Endothelial cell of umbilical vein (primary cell): ENCODE results near the gene PLA2G4B. TPM values are rescaled to one million over a fixed set of nuclear protein-coding genes. Genes with fewer than 3 reads are reported as not detected.

Experiments
- BruUV-seq: library from RNA; stranded (reverse); fragments of 400-500 nt; replicated peaks from 2 replicates; lab custom pipeline; 2021; lab: Mats Ljungman, UMichigan
- CTCF ChIA-PET: fragments of 300-600, 350-600 bp; sonication (Branson Sonifier 250); formaldehyde crosslinking; loops from one replicate; lab custom pipeline; 2021; ENCODE audit warnings: antibody characterized with exemption, inconsistent platforms; lab: Charles Lee
- POLR2A ChIA-PET: fragments of 300-600, 350-600 bp; sonication (Branson Sonifier 250); formaldehyde crosslinking; loops from one replicate; lab custom pipeline; 2021; ENCODE audit warnings: antibody characterized with exemption, inconsistent platforms; lab: Charles Lee
- DNase-seq: peaks from one replicate; pipeline ENCODE4 v3.0.0-alpha.2; 2011; ENCODE audit warnings: low read depth, low spot score
- FAIRE-seq: peaks from 2 replicates; lab custom pipeline; 2011; peaks lifted over from hg19 to GRCh38; lab: Jason Lieb, UNC
- H2AFZ ChIP-seq: 2 replicates; pipeline ENCODE4 v1.6.0; 2012; ENCODE audit warnings: low read depth, low read length, control low read depth, inconsistent platforms
- H3K27ac ChIP-seq: 2 replicates; pipeline ENCODE4 v1.5.1; 2011; ENCODE audit warnings: low read depth, mild to moderate bottlenecking, control low read depth, low read length, moderate library complexity; ENCODE audit not compliant: insufficient read depth
- H3K27me3 ChIP-seq, 2 experiments: 2 replicates each; pipeline versions ENCODE4 v1.6.0 to v1.6.1; 2011; ENCODE audit warnings: low read length in 2 of 2, mixed read lengths in 1 of 2; ENCODE audit not compliant: control insufficient read depth in 2 of 2, insufficient read depth in 2 of 2
- H3K36me3 ChIP-seq, 2 experiments: 2 replicates in 1 of 2; 3 replicates in 1 of 2; pipeline ENCODE4 v1.5.1; 2011; ENCODE audit warnings: low read length in 2 of 2, mild to moderate bottlenecking in 1 of 2, moderate library complexity in 1 of 2; ENCODE audit not compliant: control insufficient read depth in 2 of 2, insufficient read depth in 2 of 2; ENCODE audit errors: extremely low read depth in 1 of 2
- H3K4me1 ChIP-seq: 3 replicates; pipeline ENCODE4 v1.5.1; 2011; ENCODE audit warnings: mild to moderate bottlenecking, low read length; ENCODE audit not compliant: control insufficient read depth, insufficient read depth; ENCODE audit errors: extremely low read depth
- H3K4me2 ChIP-seq: 2 replicates; pipeline ENCODE4 v1.6.1; 2011; ENCODE audit warnings: low read length, control low read depth, mixed read lengths; ENCODE audit not compliant: insufficient read depth
- H3K4me3 ChIP-seq, 3 experiments: fragments of 200-600 bp in 1 of 3; sonication (generic), shearing (Covaris generic) in 1 of 3; replicated peaks in 1 of 3; 2 replicates each; pipeline ENCODE4 v1.5.1; 2011 to 2016; ENCODE audit warnings: control low read depth in 3 of 3, low read length in 3 of 3, mild to moderate bottlenecking in 2 of 3, inconsistent platforms in 1 of 3, low read depth in 1 of 3, moderate library complexity in 1 of 3; ENCODE audit not compliant: insufficient read depth in 1 of 3
- H3K79me2 ChIP-seq: 2 replicates; pipeline ENCODE4 v1.6.0; 2012; ENCODE audit warnings: low read length, inconsistent platforms; ENCODE audit not compliant: control insufficient read depth, insufficient read depth
- H3K9ac ChIP-seq: replicated peaks from 2 replicates; pipeline ENCODE3; 2011; ENCODE audit warnings: low read length, control low read depth; ENCODE audit not compliant: insufficient read depth; ENCODE audit errors: extremely low read depth
- H3K9me1 ChIP-seq: replicated peaks from 3 replicates; pipeline ENCODE4 v1.6.0; 2011; ENCODE audit warnings: mild to moderate bottlenecking, low read length; ENCODE audit not compliant: control insufficient read depth, insufficient read depth; ENCODE audit errors: extremely low read depth
- H3K9me3 ChIP-seq: replicated peaks from 2 replicates; pipeline ENCODE4 v1.5.1; 2012; ENCODE audit warnings: low read length, inconsistent platforms; ENCODE audit not compliant: control insufficient read depth, insufficient read depth
- H4K20me1 ChIP-seq: replicated peaks from 2 replicates; pipeline ENCODE3; 2011; ENCODE audit warnings: mild to moderate bottlenecking, low read length; ENCODE audit not compliant: control insufficient read depth, insufficient read depth; ENCODE audit errors: extremely low read depth
- EZH2 ChIP-seq: IDR thresholded peaks from 2 replicates; pipeline ENCODE4 v1.6.1; 2012; ENCODE audit warnings: borderline replicate concordance, low read depth, mild to moderate bottlenecking, moderate library complexity, low read length, inconsistent platforms; ENCODE audit not compliant: severe bottlenecking
- FOS ChIP-seq: IDR thresholded peaks from 2 replicates; pipeline ENCODE4 v1.6.1; 2011; ENCODE audit warnings: mild to moderate bottlenecking, low read length, moderate library complexity, borderline replicate concordance; ENCODE audit not compliant: insufficient read depth
- GATA2 ChIP-seq: IDR thresholded peaks from 2 replicates; pipeline ENCODE4 v1.7.0; 2011; ENCODE audit warnings: low read depth, mild to moderate bottlenecking, moderate library complexity, mixed read lengths, low read length; ENCODE audit not compliant: insufficient read length, insufficient read depth
- JUN ChIP-seq: IDR thresholded peaks from 2 replicates; pipeline ENCODE4 v1.6.1; 2011; ENCODE audit warnings: borderline replicate concordance, low read depth; ENCODE audit not compliant: insufficient read length, insufficient read depth
- MAX ChIP-seq: IDR thresholded peaks from 2 replicates; pipeline ENCODE4 v1.6.1; 2011; ENCODE audit not compliant: insufficient read depth, insufficient read length
- MYC ChIP-seq: IDR thresholded peaks from one replicate; pipeline ENCODE4 v1.6.1; 2011; ENCODE audit warnings: mild to moderate bottlenecking, low read depth, low read length
- POLR2A ChIP-seq: IDR thresholded peaks from 2 replicates; pipeline ENCODE4 v1.6.1; 2012; ENCODE audit warnings: low read depth, mild to moderate bottlenecking, control low read depth, low read length
- POLR2AphosphoS5 ChIP-seq: IDR thresholded peaks from 2 replicates; pipeline ENCODE4 v1.6.1; 2012; ENCODE audit warnings: low read depth, mild to moderate bottlenecking, control low read depth, low read length, moderate library complexity; ENCODE audit not compliant: insufficient read depth
- dilution Hi-C: fragments of 300-500 bp; cut with MboI; formaldehyde crosslinking; loops from one replicate; pipeline ENCODE4 v1.15.0; 2019; ENCODE audit warnings: low sequenced_read_pairs; ENCODE audit not compliant: extremely low pct_ligation_motif_present
- intact Hi-C: fragments of 100-400 bp; cut with micrococcal nuclease; formaldehyde crosslinking; loops from one replicate; pipeline ENCODE4 v1.10.0; 2022
- polyA plus RNA-seq, 4 experiments: library from polyadenylated mRNA; depleted of rRNA in 3 of 4; stranded (reverse) in 3 of 4; unstranded in 1 of 4; fragments of >200 nt; gene quantifications; 2 replicates each; pipeline versions ENCODE4 v1.2.1 to v1.2.3, GENCODE V29; 2011 to 2012; ENCODE audit warnings: missing spikeins in 1 of 4
- total RNA-seq: library from RNA; stranded (reverse); gene quantifications from 2 replicates; pipeline ENCODE4 v1.2.3, GENCODE V29; 2021
- TF ChIP-seq, protein P1 (sequence below), 2 donors: IDR thresholded peaks; 1 replicate in 1 of 2; 2 replicates in 1 of 2; pipeline ENCODE4 v1.5.1; 2011; ENCODE audit warnings: low read length in 2 of 2, mild to moderate bottlenecking in 2 of 2, moderate library complexity in 2 of 2, control low read depth in 1 of 2, inconsistent platforms in 1 of 2, low read depth in 1 of 2; ENCODE audit not compliant: insufficient read depth in 1 of 2; ENCODE audit errors: extremely low read depth in 1 of 2

The PLA2G4B gene
- total and polyA plus RNA-seq, 2 donors (not counting 3 experiments of a cell fraction or from before 2014, with no cell fraction given), result 4.0 to 7.9 TPM

DNA sequence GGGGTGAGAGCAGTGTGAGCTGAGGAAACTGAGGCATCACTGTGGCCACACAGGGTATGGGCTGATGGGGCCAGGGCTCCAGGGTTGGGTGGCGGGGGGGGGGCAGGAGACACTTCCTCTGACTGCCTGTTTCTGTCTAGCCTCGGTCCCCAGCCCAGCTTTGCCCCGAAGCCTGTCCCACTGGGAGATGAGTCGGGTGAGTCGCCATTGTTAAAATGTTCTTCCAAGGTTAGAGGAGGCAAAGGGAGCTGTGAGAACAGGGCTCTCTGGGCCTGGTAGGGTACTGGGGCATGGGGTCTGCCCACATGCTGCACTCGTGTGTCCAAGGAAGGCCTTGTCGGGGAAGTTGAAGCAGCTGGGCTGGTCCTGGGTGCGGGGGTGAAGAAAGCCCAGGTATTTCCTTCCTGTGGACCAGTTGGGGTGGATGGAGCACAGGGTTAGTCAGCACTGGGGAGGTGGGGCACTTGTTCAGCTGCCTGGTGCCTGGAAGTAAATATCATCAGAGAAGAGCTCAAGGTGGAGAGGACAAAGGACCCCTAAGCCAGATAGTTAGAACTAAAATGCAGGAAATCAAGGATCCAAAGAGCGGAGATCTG lies 19.1 kb upstream of the PLA2G4B start:
- FAIRE-seq (no peak), DNase-seq (no peak)
- no peaks in the 10 kb centered on the region for H3K4me1 ChIP-seq
- no peaks in the 10 kb centered on the region for H3K9me1 ChIP-seq
- no peaks in the 10 kb centered on the region for H4K20me1 ChIP-seq
- intact Hi-C loops, result no loop called here
- dilution Hi-C loops, result no loop called here
- H3K79me2 ChIP-seq, result no peaks in the 10 kb centered on the region
- no peak overlapping the region for H3K27ac ChIP-seq
- no peaks in the 10 kb centered on the region for H3K27me3 ChIP-seq
- H3K36me3 ChIP-seq, result peaks cover 15 to 57% of the 10 kb centered on the region in 2 experiments
- TF ChIP-seq JUN, result no peak
- no peak for TF ChIP-seq EZH2
- no peak for TF ChIP-seq MAX
- H3K4me3 ChIP-seq, result no peak overlapping the region
- H3K4me2 ChIP-seq, result no peak overlapping the region
- no TSS peak for BruUV-seq
- no peak overlapping the region for H3K9ac ChIP-seq
- no peak overlapping the region for H2AFZ ChIP-seq
- H3K9me3 ChIP-seq, result no peaks in the 10 kb centered on the region
- CTCF ChIA-PET, result interaction anchor here (0.6 to 1.0 kb wide), 3 partner anchors 47 to 1202 kb away, joined by 3 to 4 read pairs (median 4); partner anchors contain the start of gene RPAP1
- POLR2A ChIA-PET, result no interaction called here

- POLR2A ChIA-PET, result no interaction called here
- dilution Hi-C loops, result no loop called here
Observed at GRCh38 chr15:41820791-41821423, 17.7 kb upstream of the PLA2G4B start.

More at GRCh38 chr15:41820791-41821423, 17.7 kb upstream of the PLA2G4B start:
- no peak overlapping the region for H3K27ac ChIP-seq
- H3K4me3 ChIP-seq, result no peak overlapping the region
- CTCF ChIA-PET, result interaction anchor here (1.0 to 1.2 kb wide), 4 partner anchors 9 to 217 kb away, joined by 4 to 6 read pairs (median 4); no protein-coding TSS in a partner anchor
- TF ChIP-seq FOS, result no peak
- TF ChIP-seq, protein P1, sequence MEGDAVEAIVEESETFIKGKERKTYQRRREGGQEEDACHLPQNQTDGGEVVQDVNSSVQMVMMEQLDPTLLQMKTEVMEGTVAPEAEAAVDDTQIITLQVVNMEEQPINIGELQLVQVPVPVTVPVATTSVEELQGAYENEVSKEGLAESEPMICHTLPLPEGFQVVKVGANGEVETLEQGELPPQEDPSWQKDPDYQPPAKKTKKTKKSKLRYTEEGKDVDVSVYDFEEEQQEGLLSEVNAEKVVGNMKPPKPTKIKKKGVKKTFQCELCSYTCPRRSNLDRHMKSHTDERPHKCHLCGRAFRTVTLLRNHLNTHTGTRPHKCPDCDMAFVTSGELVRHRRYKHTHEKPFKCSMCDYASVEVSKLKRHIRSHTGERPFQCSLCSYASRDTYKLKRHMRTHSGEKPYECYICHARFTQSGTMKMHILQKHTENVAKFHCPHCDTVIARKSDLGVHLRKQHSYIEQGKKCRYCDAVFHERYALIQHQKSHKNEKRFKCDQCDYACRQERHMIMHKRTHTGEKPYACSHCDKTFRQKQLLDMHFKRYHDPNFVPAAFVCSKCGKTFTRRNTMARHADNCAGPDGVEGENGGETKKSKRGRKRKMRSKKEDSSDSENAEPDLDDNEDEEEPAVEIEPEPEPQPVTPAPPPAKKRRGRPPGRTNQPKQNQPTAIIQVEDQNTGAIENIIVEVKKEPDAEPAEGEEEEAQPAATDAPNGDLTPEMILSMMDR (IDR thresholded peaks at IDR 0.05; ENCODE audit: extremely low read depth in 1 of 2, insufficient read depth in 1 of 2, low read depth in 1 of 2, low read length in 2 of 2), result no peak
- TF ChIP-seq GATA2, result no peak
- TF ChIP-seq POLR2AphosphoS5, result no peak
- no peak for TF ChIP-seq MAX
- TF ChIP-seq POLR2A, result no peak
- no peak for TF ChIP-seq MYC
- no peak overlapping the region for H3K9ac ChIP-seq
- intact Hi-C loops, result no loop called here
- no peak overlapping the region for H3K4me2 ChIP-seq
- H3K36me3 ChIP-seq, result peaks cover 13 to 54% of the 10 kb centered on the region in 2 experiments
- H3K9me3 ChIP-seq, result no peaks in the 10 kb centered on the region
- FAIRE-seq (no peak), DNase-seq (no peak)
- H3K27me3 ChIP-seq, result no peaks in the 10 kb centered on the region
- H3K79me2 ChIP-seq, result no peaks in the 10 kb centered on the region
- H3K9me1 ChIP-seq, result no peaks in the 10 kb centered on the region
- no peaks in the 10 kb centered on the region for H3K4me1 ChIP-seq
- no peaks in the 10 kb centered on the region for H4K20me1 ChIP-seq
- no TSS peak for BruUV-seq
- no peak overlapping the region for H2AFZ ChIP-seq
